ENCODE data around the gene ARFRP1.
"Not testable (repeated sequence)": the region's sequence is repeated elsewhere in the genome, so short reads cannot be mapped to it uniquely, and the experiment has no call there.

The ARFRP1 gene

GRCh38 chr20:63652192-63652980 lies 55.4 kb downstream of the ARFRP1 start:
- Histone ChIP-seq H3K27me3 (ENCODE audit: insufficient read depth, low read depth) (peaks cover 70% of the 10 kb centered on the region), H3K36me3 (ENCODE audit: insufficient read depth) (no peaks in the 10 kb centered on the region), H4K20me1 (ENCODE audit: insufficient read depth) (no peaks in the 10 kb centered on the region), H3K4me1 (ENCODE audit: low read depth, poor library complexity, severe bottlenecking) (no peaks in the 10 kb centered on the region), H3K79me2 (ENCODE audit: insufficient read depth, low read depth) (no peaks in the 10 kb centered on the region), H3K27ac (no peak overlapping the region), H3K4me2 (no peak overlapping the region), H2AFZ (ENCODE audit: low read depth) (no peak overlapping the region), H3K4me3 (IDR thresholded peaks at IDR 0.05; ENCODE audit: insufficient read depth, low read depth, low read length) (no peak overlapping the region), H3K9ac (no peak overlapping the region)
- TF ChIP-seq, protein P1, sequence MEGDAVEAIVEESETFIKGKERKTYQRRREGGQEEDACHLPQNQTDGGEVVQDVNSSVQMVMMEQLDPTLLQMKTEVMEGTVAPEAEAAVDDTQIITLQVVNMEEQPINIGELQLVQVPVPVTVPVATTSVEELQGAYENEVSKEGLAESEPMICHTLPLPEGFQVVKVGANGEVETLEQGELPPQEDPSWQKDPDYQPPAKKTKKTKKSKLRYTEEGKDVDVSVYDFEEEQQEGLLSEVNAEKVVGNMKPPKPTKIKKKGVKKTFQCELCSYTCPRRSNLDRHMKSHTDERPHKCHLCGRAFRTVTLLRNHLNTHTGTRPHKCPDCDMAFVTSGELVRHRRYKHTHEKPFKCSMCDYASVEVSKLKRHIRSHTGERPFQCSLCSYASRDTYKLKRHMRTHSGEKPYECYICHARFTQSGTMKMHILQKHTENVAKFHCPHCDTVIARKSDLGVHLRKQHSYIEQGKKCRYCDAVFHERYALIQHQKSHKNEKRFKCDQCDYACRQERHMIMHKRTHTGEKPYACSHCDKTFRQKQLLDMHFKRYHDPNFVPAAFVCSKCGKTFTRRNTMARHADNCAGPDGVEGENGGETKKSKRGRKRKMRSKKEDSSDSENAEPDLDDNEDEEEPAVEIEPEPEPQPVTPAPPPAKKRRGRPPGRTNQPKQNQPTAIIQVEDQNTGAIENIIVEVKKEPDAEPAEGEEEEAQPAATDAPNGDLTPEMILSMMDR (conservative IDR thresholded peaks at IDR 0.05; ENCODE audit: low read depth, low read length) = no peak

- H3K27ac ChIP-seq = no peak overlapping the region
- no peak overlapping the region for H2AFZ ChIP-seq (ENCODE audit: low read depth)
- no peaks in the 10 kb centered on the region for H3K79me2 ChIP-seq (ENCODE audit: insufficient read depth, low read depth)
- H4K20me1 ChIP-seq (ENCODE audit: insufficient read depth) = no peaks in the 10 kb centered on the region
- H3K4me1 ChIP-seq (ENCODE audit: low read depth, poor library complexity, severe bottlenecking) = no peaks in the 10 kb centered on the region
- H3K27me3 ChIP-seq (ENCODE audit: insufficient read depth, low read depth) = peaks cover 70% of the 10 kb centered on the region
- H3K36me3 ChIP-seq (ENCODE audit: insufficient read depth) = no peaks in the 10 kb centered on the region
- no peak overlapping the region for H3K4me2 ChIP-seq
- TF ChIP-seq, protein P1 (conservative IDR thresholded peaks at IDR 0.05; ENCODE audit: low read depth, low read length) = no peak
- no peak overlapping the region for H3K4me3 ChIP-seq (IDR thresholded peaks at IDR 0.05; ENCODE audit: insufficient read depth, low read depth, low read length)
- no peak overlapping the region for H3K9ac ChIP-seq
Observed at GRCh38 chr20:63651942-63652191, 55.9 kb downstream of the ARFRP1 start.

GRCh38 chr20:63650486-63650885 lies 57.3 kb downstream of the ARFRP1 start:
- H3K79me2 ChIP-seq (ENCODE audit: insufficient read depth, low read depth); H3K4me3 ChIP-seq (IDR thresholded peaks at IDR 0.05; ENCODE audit: insufficient read depth, low read depth, low read length); H4K20me1 ChIP-seq (ENCODE audit: insufficient read depth): not testable (repeated sequence)

DNA sequence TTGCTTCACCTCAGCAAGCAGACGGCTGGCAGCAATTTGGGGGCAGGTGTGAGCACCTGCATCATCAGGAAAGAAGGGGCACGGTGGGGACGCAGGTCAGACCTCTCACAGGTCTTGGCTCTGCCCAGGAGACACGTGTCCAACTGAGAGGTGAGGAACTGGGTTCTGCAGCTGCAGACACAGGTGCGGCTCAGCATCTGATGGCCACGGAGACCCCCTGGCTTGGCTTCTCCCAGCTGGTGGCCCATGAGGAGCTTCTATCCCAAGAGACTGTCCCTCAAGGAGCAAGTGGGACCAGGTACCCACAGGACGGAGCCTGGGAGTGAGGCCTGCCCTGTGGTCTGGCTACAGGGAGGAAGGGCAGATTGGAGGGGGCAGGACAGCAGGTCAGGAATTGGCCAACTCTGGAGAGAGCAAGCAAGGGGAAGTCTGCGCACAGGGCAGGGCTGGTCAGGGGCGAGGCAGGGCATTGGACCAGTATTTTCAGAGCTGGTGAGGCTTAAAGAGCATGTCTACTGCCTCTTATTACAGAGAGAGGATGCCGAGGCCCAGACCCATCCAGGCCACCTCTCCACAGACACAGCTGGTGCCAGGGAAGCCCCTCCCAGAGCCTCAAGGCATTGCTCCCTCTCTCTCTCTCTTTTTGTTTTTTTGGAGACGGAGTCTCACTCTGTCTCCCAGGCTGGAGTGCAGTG lies 58.7 kb downstream of the ARFRP1 start:
- Histone ChIP-seq H3K4me3 (IDR thresholded peaks at IDR 0.05; ENCODE audit: insufficient read depth, low read depth, low read length) (no peak overlapping the region), H3K36me3 (ENCODE audit: insufficient read depth) (no peaks in the 10 kb centered on the region), H4K20me1 (ENCODE audit: insufficient read depth) (no peaks in the 10 kb centered on the region), H3K27ac (no peak overlapping the region), H3K79me2 (ENCODE audit: insufficient read depth, low read depth) (no peaks in the 10 kb centered on the region), H3K9ac (no peak overlapping the region), H3K27me3 (ENCODE audit: insufficient read depth, low read depth) (peaks cover 49% of the 10 kb centered on the region), H3K4me2 (no peak overlapping the region), H3K4me1 (ENCODE audit: low read depth, poor library complexity, severe bottlenecking) (no peaks in the 10 kb centered on the region), H2AFZ (ENCODE audit: low read depth) (no peak overlapping the region)
- TF ChIP-seq, protein P1 (conservative IDR thresholded peaks at IDR 0.05; ENCODE audit: low read depth, low read length) = no peak

More at GRCh38 chr20:63650486-63650885, 57.3 kb downstream of the ARFRP1 start:
- H3K27me3 ChIP-seq (ENCODE audit: insufficient read depth, low read depth) = peaks cover 64% of the 10 kb centered on the region
- not testable (repeated sequence) for H3K4me2 ChIP-seq; H3K36me3 ChIP-seq (ENCODE audit: insufficient read depth); H3K9ac ChIP-seq; H3K4me1 ChIP-seq (ENCODE audit: low read depth, poor library complexity, severe bottlenecking); H2AFZ ChIP-seq (ENCODE audit: low read depth); H3K27ac ChIP-seq

All from KMS-11 (cell line).